ENCODE data around the gene JUP.

The JUP gene

GRCh38 chr17:41739661-41740352 lies 46.7 kb downstream of the JUP start:
- in situ Hi-C loops (cut with MboI; ENCODE audit: low pct_unique_long_range_greater_than_20kb, low sequenced_read_pairs, unreplicated experiment), result loop anchor here (5.0 to 25.0 kb wide), 2 partner anchors 62 to 372 kb away; partner anchors contain the start of genes DHX58, HSPB9 and KAT2A

DNA sequence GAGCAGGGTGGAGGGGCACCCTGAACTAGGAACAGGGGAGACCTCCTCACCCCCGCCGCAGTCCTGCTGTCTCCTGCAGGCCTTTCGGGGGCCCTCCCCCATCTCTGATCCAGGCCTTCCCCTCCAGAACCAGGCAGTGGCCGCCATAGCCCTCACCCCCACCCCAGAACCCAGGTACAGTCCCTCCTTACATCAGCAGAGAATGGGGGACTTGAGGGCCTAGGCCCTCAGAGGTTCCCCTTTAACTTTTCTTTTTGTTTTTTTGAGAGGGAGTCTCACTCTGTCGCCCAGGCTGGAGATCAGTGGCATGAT lies 47.8 kb downstream of the JUP start:
- no peak for DNase-seq (ENCODE audit: low spot score)
- in situ Hi-C loops (cut with MboI; ENCODE audit: low pct_unique_long_range_greater_than_20kb, low sequenced_read_pairs, unreplicated experiment), result loop anchor here (5.0 to 25.0 kb wide), 2 partner anchors 64 to 374 kb away; partner anchors contain the start of genes DHX58, HSPB9 and KAT2A
- TF ChIP-seq, protein P1, sequence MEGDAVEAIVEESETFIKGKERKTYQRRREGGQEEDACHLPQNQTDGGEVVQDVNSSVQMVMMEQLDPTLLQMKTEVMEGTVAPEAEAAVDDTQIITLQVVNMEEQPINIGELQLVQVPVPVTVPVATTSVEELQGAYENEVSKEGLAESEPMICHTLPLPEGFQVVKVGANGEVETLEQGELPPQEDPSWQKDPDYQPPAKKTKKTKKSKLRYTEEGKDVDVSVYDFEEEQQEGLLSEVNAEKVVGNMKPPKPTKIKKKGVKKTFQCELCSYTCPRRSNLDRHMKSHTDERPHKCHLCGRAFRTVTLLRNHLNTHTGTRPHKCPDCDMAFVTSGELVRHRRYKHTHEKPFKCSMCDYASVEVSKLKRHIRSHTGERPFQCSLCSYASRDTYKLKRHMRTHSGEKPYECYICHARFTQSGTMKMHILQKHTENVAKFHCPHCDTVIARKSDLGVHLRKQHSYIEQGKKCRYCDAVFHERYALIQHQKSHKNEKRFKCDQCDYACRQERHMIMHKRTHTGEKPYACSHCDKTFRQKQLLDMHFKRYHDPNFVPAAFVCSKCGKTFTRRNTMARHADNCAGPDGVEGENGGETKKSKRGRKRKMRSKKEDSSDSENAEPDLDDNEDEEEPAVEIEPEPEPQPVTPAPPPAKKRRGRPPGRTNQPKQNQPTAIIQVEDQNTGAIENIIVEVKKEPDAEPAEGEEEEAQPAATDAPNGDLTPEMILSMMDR (IDR thresholded peaks at IDR 0.05; ENCODE audit: extremely low read depth, insufficient read depth, missing control alignments), result no peak

More at GRCh38 chr17:41739661-41740352, 46.7 kb downstream of the JUP start:
- no peak for DNase-seq (ENCODE audit: low spot score)
- TF ChIP-seq, protein P1 (IDR thresholded peaks at IDR 0.05; ENCODE audit: extremely low read depth, insufficient read depth, missing control alignments), result no peak

- TF ChIP-seq, protein P1 (IDR thresholded peaks at IDR 0.05; ENCODE audit: extremely low read depth, insufficient read depth, missing control alignments), result peak; percentile 96
- peak; percentile 94 for DNase-seq (ENCODE audit: low spot score)
- in situ Hi-C loops (cut with MboI; ENCODE audit: low pct_unique_long_range_greater_than_20kb, low sequenced_read_pairs, unreplicated experiment), result loop anchor here (5.0 to 25.0 kb wide), 2 partner anchors 64 to 374 kb away; partner anchors contain the start of genes DHX58, HSPB9 and KAT2A
Observed at GRCh38 chr17:41738077-41738800, 48.3 kb downstream of the JUP start.

GRCh38 chr17:41737680-41738023 lies 48.9 kb downstream of the JUP start:
- in situ Hi-C loops (cut with MboI; ENCODE audit: low pct_unique_long_range_greater_than_20kb, low sequenced_read_pairs, unreplicated experiment), result loop anchor here (5.0 to 25.0 kb wide), 2 partner anchors 65 to 375 kb away; partner anchors contain the start of genes DHX58, HSPB9 and KAT2A

GRCh38 chr17:41736983-41737679 lies 49.4 kb downstream of the JUP start:
- TF ChIP-seq, protein P1 (IDR thresholded peaks at IDR 0.05; ENCODE audit: extremely low read depth, insufficient read depth, missing control alignments), result no peak
- DNase-seq (ENCODE audit: low spot score), result no peak
- in situ Hi-C loops (cut with MboI; ENCODE audit: low pct_unique_long_range_greater_than_20kb, low sequenced_read_pairs, unreplicated experiment), result loop anchor here (5.0 to 25.0 kb wide), 2 partner anchors 65 to 375 kb away; partner anchors contain the start of genes DHX58, HSPB9 and KAT2A

More at GRCh38 chr17:41737680-41738023, 48.9 kb downstream of the JUP start:
- DNase-seq (ENCODE audit: low spot score), result no peak
- TF ChIP-seq, protein P1 (IDR thresholded peaks at IDR 0.05; ENCODE audit: extremely low read depth, insufficient read depth, missing control alignments), result no peak

- TF ChIP-seq, protein P1 (IDR thresholded peaks at IDR 0.05; ENCODE audit: extremely low read depth, insufficient read depth, missing control alignments), result no peak
- peak; percentile 23 for DNase-seq (ENCODE audit: low spot score)
- in situ Hi-C loops (cut with MboI; ENCODE audit: low pct_unique_long_range_greater_than_20kb, low sequenced_read_pairs, unreplicated experiment), result loop anchor here (5.0 to 25.0 kb wide), 2 partner anchors 67 to 377 kb away; partner anchors contain the start of genes DHX58, HSPB9 and KAT2A
Observed at GRCh38 chr17:41735744-41736143, 50.8 kb downstream of the JUP start.
